Left ventricle myocardium inferior (tissue), 1 donor: ENCODE data around the gene CLDN34. TPM values are rescaled to one million over a fixed set of nuclear protein-coding genes. Genes with fewer than 3 reads are reported as not detected.

Experiments
- DNase-seq: peaks from one replicate; pipeline ENCODE4 v3.0.0-alpha.2; 2020
- H3K27ac ChIP-seq: fragments of 200-600 bp; replicated peaks from 2 replicates; pipeline ENCODE4 v1.8.0; 2021
- H3K27me3 ChIP-seq: fragments of 200-600 bp; 2 replicates; pipeline ENCODE4 v1.8.0; 2021; ENCODE audit warnings: low read depth
- H3K36me3 ChIP-seq: fragments of 200-600 bp; 2 replicates; pipeline ENCODE4 v1.8.0; 2021
- H3K4me1 ChIP-seq: fragments of 200-600 bp; 2 replicates; pipeline ENCODE4 v1.8.0; 2021
- H3K4me3 ChIP-seq: fragments of 200-600 bp; 2 replicates; pipeline ENCODE4 v1.8.0; 2021; ENCODE audit warnings: mild to moderate bottlenecking, moderate library complexity
- H3K9me3 ChIP-seq: fragments of 200-600 bp; replicated peaks from 2 replicates; pipeline ENCODE4 v1.8.0; 2021
- CTCF ChIP-seq: fragments of 200-600 bp; IDR thresholded peaks from 2 replicates; pipeline ENCODE4 v1.8.0; 2021; ENCODE audit warnings: antibody characterized with exemption, mild to moderate bottlenecking, borderline replicate concordance
- intact Hi-C: fragments of 100-400 bp; cut with micrococcal nuclease; formaldehyde crosslinking; loops from one replicate; pipeline ENCODE4 v1.11.0; 2022
- total RNA-seq: library from RNA; stranded (reverse); fragmentation: NEBNext Ultra II Directional; extraction: Animal tissue kit (Norgen Biotek cat#: 25700); gene quantifications from one replicate; pipeline ENCODE4 v1.2.1, GENCODE V29; 2021
- donor health status: DM: no; HTN: yes; CAD: no; lungs with severe emphysema.

Gene CLDN34
- total RNA-seq, 1 donor from 2014 or later = not detected

DNA sequence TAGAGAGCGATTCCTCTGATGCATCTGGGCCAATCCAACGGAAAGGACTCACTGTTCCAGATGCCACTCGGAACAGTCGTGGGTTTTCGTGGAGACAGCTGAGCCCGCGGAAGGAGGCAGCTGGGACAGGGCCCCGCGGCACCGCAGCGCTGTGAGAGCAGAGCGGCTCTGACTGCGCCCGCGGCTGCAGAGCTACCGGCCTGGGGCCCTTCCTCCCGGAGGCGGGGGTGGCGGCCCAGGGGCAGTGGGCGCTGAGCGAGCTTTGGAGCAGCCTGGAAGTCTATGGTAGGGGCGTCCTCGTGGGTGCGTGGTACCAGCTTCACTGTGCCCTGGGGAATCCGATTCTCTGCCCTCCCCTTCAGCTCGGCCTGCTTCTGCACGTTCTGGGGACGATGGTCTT is 24.9 kb downstream of the CLDN34 start:
- Histone ChIP-seq H3K27ac (no peak overlapping the region), H3K4me3 (no peak overlapping the region), H3K4me1 (peaks cover 4% of the 10 kb centered on the region), H3K9me3 (no peaks in the 10 kb centered on the region), H3K36me3 (no peaks in the 10 kb centered on the region), H3K27me3 (no peaks in the 10 kb centered on the region)
- intact Hi-C loops = no loop called here
- TF ChIP-seq CTCF = no peak
- no peak for DNase-seq

DNA sequence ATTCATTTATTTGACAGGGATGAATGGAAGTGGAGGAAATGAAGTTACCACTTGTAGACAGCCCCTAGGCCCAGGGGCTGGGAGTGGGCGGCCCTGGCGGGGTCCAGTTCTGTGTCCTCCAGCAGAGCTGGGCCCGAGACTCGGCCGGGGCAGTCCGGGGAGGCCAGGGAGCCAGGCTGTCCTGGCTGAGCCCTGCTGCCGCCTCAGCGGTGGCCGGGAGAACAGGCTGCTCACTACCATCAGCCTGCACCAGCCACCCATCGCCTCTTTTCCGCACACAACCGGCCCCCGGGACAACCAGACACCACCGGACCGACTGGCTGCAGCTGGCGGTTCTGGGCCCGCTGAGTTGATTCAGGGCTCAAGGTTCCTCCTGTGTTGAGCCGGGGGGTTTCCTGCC is 25.6 kb downstream of the CLDN34 start:
- H3K27me3 ChIP-seq = no peaks in the 10 kb centered on the region
- no peaks in the 10 kb centered on the region for H3K36me3 ChIP-seq
- no peak for TF ChIP-seq CTCF
- intact Hi-C loops = no loop called here
- H3K9me3 ChIP-seq = no peaks in the 10 kb centered on the region
- H3K4me3 ChIP-seq = no peak overlapping the region
- H3K27ac ChIP-seq = no peak overlapping the region
- no peak for DNase-seq
- peaks cover 4% of the 10 kb centered on the region for H3K4me1 ChIP-seq

DNA sequence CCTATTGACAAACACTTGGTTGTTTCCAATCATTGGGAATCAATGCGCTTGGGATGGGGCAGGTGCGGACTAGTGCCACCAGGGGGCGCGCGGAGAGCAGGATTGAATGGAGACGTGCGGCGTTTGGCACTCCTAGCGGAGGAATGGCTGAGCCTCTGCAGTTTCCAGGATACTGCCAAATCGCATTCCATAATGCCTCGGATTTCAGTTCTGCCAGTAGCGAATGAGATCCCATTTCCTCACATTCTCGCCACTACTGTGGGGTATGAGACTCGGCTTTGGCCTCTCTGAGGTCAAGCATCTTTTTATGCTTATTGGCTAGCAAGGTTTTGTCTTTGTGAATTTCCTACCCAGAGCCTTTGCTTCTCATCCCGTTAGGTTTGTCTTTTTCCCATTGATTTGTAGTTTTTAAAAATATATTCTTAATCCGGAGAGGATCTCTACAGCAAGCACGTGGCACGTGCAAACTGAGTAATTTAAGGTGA is 28.7 kb downstream of the CLDN34 start:
- intact Hi-C loops = loop anchor here (5.0 kb wide), 1 partner anchor 121 kb away; no protein-coding TSS in a partner anchor
- Histone ChIP-seq H3K36me3 (no peaks in the 10 kb centered on the region), H3K27me3 (no peaks in the 10 kb centered on the region), H3K9me3 (no peaks in the 10 kb centered on the region), H3K4me1 (peaks cover 4% of the 10 kb centered on the region), H3K27ac (peak overlapping the region; percentile 42), H3K4me3 (no peak overlapping the region)
- TF ChIP-seq CTCF = peak; percentile 90
- DNase-seq = peak; percentile 81

GRCh38 chrX:9997041-9997440 is 29.9 kb downstream of the CLDN34 start:
- H3K4me1 ChIP-seq = peaks cover 4% of the 10 kb centered on the region
- no peaks in the 10 kb centered on the region for H3K9me3 ChIP-seq
- intact Hi-C loops = loop anchor here (5.0 kb wide), 1 partner anchor 120 kb away; no protein-coding TSS in a partner anchor
- H3K27me3 ChIP-seq = no peaks in the 10 kb centered on the region
- no peak overlapping the region for H3K27ac ChIP-seq
- no peaks in the 10 kb centered on the region for H3K36me3 ChIP-seq
- TF ChIP-seq CTCF = no peak
- no peak for DNase-seq
- no peak overlapping the region for H3K4me3 ChIP-seq

DNA sequence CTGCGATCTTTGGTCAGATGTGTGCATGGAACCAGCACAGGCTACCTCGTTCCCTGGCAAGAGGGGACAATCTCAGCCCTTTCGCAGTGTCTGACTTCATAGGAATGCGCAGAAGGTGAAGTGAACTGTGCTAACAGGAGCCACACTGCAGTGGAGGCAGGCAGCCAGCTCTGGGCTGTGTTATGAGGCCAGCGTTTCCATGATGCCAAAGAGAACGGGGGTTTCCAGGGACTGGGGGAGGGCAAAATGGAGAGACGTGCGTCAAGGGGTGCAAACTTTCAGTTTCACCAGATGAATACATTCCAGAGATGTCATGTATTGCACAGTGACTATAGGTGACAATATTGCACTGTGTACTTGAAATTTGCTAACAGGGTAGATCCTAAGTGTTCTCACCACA is 30.4 kb downstream of the CLDN34 start:
- intact Hi-C loops = loop anchor here (5.0 kb wide), 1 partner anchor 120 kb away; no protein-coding TSS in a partner anchor

More for the DNA sequence above, 30.4 kb downstream of the CLDN34 start:
- no peak for TF ChIP-seq CTCF
- H3K27ac ChIP-seq = no peak overlapping the region
- H3K4me3 ChIP-seq = no peak overlapping the region
- no peaks in the 10 kb centered on the region for H3K27me3 ChIP-seq
- no peaks in the 10 kb centered on the region for H3K9me3 ChIP-seq
- no peak for DNase-seq
- H3K36me3 ChIP-seq = no peaks in the 10 kb centered on the region
- peaks cover 4% of the 10 kb centered on the region for H3K4me1 ChIP-seq
